DMS114 treated with DMSO at 0.1 percent for 48 hours (cell line): ENCODE measurements around the gene MSANTD1.

Experiments
- DNase-seq: peaks from one replicate; lab custom pipeline; 2025; ENCODE audit not compliant: unreplicated experiment; lab: John Stamatoyannopoulos, UW

The MSANTD1 gene

GRCh38 chr4:3247399-3248177 lies 1.4 kb upstream of the MSANTD1 start:
- DNase-seq: no peak

- DNase-seq: no peak
These were observed 830 bp upstream of the MSANTD1 start for GRCh38 chr4:3248178-3248480.

DNA sequence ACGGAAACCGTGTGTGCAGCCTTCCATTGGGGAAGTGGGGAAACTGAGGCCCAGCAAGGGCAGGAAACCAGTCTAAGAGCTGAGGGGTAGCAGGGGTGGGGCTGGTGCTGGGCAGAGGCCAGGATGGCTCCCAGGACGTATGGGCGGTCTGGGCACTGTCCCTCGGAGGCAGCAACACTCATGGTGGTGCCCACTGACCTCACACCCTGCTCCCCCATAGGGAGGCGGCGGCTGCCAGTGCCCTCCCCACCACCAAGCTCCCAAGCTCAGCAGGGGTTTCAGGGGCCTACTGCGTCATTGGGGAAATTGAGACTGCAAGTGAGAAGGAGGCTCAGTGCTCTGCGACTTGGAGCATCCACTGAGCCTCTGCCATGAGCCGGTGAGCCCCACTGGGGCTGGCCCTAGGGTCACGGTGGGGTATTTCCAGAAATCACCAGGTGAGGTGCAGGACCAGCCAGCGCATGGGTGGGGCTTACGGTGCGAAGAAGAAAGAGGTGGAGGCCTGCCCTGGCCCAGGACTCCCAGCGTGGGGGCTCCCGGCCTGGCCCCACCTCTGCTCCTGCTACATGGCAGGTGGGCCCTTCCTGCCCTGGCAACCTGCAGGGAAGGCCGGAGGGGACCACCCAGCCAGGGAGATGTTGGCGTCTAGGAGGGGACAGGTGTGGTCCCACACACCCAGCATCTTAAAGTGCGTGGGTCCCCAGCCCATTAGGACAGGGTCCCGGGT lies 915 bp downstream of the MSANTD1 start:
- no peak for DNase-seq

- no peak for DNase-seq
These were observed 1.5 kb downstream of the MSANTD1 start for GRCh38 chr4:3250438-3250955.

DNA sequence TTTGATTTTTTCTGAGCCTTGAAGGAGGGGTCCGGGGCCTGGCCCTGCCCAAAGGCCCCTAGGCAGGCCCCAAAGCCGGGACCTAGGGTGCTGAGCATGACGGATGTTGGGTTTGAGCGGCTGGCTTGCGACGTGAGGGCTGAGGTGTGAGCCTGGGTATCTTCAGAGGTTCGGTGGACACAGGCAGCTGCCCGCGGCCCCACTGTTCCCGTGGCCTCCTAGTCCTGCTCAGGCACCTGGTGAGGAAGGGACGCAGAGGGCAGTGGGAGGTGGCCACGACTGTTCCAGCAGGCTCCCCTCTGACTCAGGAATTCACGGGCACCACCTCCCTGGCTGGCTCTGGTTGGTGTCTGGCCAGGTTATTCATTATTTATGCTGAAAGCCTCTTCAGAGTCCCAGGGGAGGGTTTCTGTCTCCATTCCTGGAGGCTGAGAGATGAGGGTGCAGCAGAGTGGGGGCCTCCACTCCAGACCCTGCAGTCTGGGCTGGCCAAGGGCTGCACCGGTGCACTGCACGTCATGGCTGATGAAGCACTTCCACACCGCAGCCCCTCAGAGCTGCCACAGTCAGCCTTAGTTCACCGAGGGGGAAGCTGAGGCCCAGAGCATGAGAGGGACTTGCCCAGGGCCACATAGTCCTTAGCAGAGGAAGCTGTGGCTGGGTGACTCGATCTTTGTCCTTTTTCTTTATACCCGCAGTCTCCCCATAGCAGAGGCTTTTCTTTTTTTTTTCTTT lies 2.2 kb downstream of the MSANTD1 start:
- DNase-seq: no peak

DNA sequence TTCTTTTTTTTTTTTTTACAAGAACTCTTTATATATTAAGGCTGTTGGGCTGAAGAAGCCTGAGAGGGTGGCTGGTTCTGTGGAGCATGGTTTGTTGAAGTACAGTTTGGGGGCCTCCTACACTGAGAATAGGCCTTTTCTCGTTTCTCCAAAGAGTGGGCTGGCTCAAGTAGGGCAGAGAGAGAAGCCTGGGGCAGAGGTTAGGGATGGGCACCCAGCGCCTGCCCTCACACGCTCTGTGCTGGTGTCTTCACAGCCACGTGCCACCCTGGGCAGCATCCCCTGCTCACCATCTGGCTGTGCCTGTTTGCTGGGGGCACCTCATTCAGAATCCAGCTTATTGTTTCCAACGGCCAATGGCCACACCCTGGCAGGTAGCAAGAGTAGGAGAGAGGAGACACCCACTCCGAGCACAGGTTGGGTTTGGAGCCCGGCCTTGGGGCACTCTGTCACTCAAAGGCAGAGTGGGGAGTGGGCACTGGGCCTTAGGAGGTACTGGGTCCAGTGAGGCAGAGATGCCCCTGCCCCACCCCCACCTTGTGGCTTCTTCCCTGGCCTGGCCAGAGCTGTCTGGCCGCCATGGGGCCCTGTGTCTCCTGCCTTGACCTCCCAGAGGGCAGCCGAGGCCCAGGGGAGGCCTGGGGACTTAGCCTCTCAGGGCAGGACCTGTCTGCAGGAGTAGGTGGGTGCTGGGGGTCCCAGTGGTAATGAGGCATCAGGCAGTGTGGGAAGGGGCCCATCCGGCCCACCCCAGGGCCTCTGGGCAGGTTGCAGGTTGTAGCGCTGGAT lies 2.9 kb downstream of the MSANTD1 start:
- no peak for DNase-seq

DNA sequence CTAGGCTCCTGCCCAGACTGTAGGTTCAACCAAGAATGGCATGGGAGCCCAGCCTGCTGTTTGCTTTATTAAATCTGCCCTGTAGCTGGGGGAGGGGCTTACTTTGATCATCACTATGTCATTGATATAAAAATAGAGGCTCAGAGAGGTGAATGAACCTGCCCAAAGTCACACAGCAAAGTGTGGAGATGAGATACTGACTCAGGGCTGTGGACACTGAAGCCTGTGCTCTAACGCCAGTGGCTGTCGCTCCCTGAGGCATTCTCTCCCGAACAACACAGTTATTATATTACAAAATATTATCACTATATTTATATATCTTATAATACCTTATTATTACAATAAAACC lies 3.5 kb downstream of the MSANTD1 start:
- DNase-seq: no peak

- DNase-seq: no peak
These were observed 4.1 kb downstream of the MSANTD1 start for GRCh38 chr4:3252831-3253641.

DNA sequence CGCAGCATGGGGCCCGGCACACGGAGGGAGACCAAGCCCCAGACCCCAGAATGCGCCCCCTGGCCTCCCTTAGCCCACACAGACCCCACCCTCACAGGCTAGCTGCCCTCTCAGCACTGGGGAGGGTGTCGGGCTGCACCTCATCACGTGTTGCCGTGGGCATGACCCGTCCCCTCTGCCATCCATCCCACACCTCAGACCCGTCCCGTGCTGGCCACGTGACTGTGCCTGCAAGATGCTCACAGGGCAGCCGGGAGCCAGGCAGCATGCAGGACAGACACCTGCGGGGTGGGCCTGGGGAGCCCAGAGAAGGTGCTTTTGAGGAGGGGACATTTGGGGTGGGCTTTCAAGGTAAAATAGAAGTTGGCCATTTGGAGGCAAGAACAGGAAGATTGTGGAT lies 4.8 kb downstream of the MSANTD1 start:
- no peak for DNase-seq

- no peak for DNase-seq
These were observed 5.6 kb downstream of the MSANTD1 start for GRCh38 chr4:3254302-3255131.

- DNase-seq: no peak
These were observed 6.7 kb downstream of the MSANTD1 start for GRCh38 chr4:3255611-3256186.

- no peak for DNase-seq
These were observed 7.5 kb downstream of the MSANTD1 start for GRCh38 chr4:3256230-3257102.

DNA sequence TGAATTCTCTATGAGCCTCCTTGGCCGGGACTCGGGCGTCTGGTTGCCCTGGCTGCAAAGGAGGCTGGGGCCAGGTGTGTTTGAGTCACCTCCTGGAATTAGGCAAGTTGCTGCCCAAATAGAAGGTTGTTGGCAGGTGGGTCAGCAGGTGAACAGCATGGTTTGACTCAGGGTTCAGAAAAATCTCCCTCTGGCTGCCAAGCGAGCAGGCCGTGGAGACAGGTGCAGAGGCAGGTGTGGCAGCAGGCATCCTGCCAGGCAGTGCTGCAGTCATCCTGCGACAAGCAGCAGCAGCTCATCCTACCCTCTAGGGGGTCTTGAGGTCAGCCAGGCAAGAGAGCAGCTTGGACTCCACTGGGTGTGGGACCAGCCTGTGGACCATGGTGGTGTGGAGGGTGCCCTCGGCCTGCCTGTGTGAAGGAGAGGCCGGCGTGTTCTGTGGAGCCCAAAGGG lies 8.2 kb downstream of the MSANTD1 start:
- DNase-seq: no peak

DNA sequence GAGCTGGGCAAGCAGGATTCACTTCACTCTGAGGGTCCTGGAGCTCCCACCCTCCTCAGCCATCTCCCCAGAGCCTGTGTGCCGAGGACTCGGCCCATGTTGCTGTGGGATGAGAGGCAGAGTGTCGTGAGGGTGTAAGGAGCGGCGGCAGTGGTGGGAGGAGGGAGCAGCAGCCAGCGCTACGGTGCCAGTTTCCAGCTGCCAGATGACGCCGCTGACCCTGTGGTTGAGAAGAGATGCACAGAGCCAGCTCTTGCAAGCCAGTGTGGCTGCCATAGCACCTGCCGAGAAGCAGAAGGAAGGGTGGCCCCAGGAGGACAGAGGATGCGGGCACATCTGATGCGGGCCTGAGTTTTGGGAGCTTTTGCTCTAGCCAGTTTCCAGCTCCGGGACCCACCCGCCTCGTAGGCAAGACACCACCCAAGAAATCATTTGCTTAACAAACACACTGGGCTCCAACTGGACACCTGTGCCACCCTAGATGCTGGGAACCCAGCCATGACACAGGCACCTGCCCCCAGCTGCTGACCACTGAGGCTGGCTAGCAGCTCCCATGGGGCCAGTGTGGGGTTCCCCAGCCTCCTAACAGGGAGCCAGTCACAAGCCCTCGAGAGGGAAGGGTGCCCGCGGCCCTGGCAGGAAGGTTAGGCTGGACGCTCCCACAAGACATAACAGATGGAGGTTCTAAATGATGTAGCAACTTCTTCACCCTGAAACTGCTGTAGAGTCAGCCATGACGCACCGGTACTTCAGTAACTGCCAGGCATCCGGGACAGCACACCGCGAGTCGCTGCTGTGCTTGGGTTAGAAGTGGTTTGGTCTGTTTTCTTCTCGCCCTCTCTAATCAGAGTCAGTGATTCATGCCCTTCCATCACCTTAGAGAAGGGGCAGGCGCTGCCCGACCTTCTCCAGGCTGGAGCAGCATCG lies 8.9 kb downstream of the MSANTD1 start:
- DNase-seq: no peak

GRCh38 chr4:3261411-3262207 lies 12.7 kb downstream of the MSANTD1 start:
- DNase-seq: no peak
